HG03575 (cell line): ENCODE data around the gene ZBTB45.
"Not testable (repeated sequence)": the region's sequence is repeated elsewhere in the genome, so short reads cannot be mapped to it uniquely, and the experiment has no call there.

ENCODE experiments used
- ATAC-seq: cut with Tn5 transposase; IDR thresholded peaks from one replicate; pipeline ENCODE4 v1.9.1; 2021; ENCODE audit not compliant: unreplicated experiment, insufficient number of reproducible peaks, low FRiP score; ENCODE audit errors: extremely low read depth

ZBTB45 gene

GRCh38 chr19:58480481-58480830 lies 39.2 kb downstream of the ZBTB45 start:
- no peak for ATAC-seq

GRCh38 chr19:58479736-58480480 lies 39.7 kb downstream of the ZBTB45 start:
- ATAC-seq: no peak

GRCh38 chr19:58479303-58479702 lies 40.3 kb downstream of the ZBTB45 start:
- ATAC-seq: no peak

- no peak for ATAC-seq
Observed at GRCh38 chr19:58477871-58478270, 41.7 kb downstream of the ZBTB45 start.

GRCh38 chr19:58477130-58477529 lies 42.5 kb downstream of the ZBTB45 start:
- no peak for ATAC-seq

- no peak for ATAC-seq
Observed at GRCh38 chr19:58476498-58477015, 43.1 kb downstream of the ZBTB45 start.

- peak; percentile 52 for ATAC-seq
Observed at GRCh38 chr19:58475714-58476497, 43.7 kb downstream of the ZBTB45 start, which contains the start of gene ZNF446. Gene ZNF446, plus strand, starts transcription at chr19:58476352. Its CDS starts 867 bp downstream, at chr19:58477219.

GRCh38 chr19:58474997-58475713 lies 44.5 kb downstream of the ZBTB45 start:
- ATAC-seq: peak; percentile 7

- no peak for ATAC-seq
Observed at GRCh38 chr19:58474291-58474996, 45.2 kb downstream of the ZBTB45 start.

- ATAC-seq: no peak
Observed at GRCh38 chr19:58473775-58474174, 45.8 kb downstream of the ZBTB45 start.

GRCh38 chr19:58471736-58472135 lies 47.9 kb downstream of the ZBTB45 start:
- ATAC-seq: no peak

- not testable (repeated sequence) for ATAC-seq
Observed at GRCh38 chr19:58470837-58471543, 48.6 kb downstream of the ZBTB45 start.

- ATAC-seq: no peak
Observed at GRCh38 chr19:58469241-58470013, 50.2 kb downstream of the ZBTB45 start.

GRCh38 chr19:58468216-58468839 lies 51.3 kb downstream of the ZBTB45 start:
- no peak for ATAC-seq

- peak; percentile 52 for ATAC-seq
Observed at GRCh38 chr19:58466760-58467589, 52.6 kb downstream of the ZBTB45 start, which contains the start of gene ZNF324. Gene ZNF324, plus strand, starts transcription at chr19:58467080. Its CDS starts 2,106 bp downstream, at chr19:58469186.

- ATAC-seq: no peak
Observed at GRCh38 chr19:58466089-58466759, 53.4 kb downstream of the ZBTB45 start.
